CD8-positive, alpha-beta memory T cell (primary cell): Measurements from ENCODE around the gene ANKRD13D. TPM values are rescaled to one million over a fixed set of nuclear protein-coding genes. Genes with fewer than 3 reads are reported as not detected.

Experiments used
- CTCF ChIA-PET: fragments of 350-600 bp; sonication (Branson Sonifier 250); formaldehyde crosslinking; loops from one replicate; lab custom pipeline; 2021; ENCODE audit warnings: antibody characterized with exemption; lab: Charles Lee
- POLR2A ChIA-PET: fragments of 350-600 bp; sonication (Branson Sonifier 250); formaldehyde crosslinking; loops from one replicate; lab custom pipeline; 2021; ENCODE audit warnings: antibody characterized with exemption; lab: Charles Lee
- DNase-seq, 5 donors: peaks; one replicate each; pipeline versions ENCODE4 v3.0.0 to v3.0.0-alpha.2; 2020 to 2022; ENCODE audit warnings: mixed read lengths in 1 of 5
- H3K27ac ChIP-seq: one replicate; pipeline ENCODE4 v1.7.0; 2013; ENCODE audit warnings: low read depth, mild to moderate bottlenecking, low read length, moderate library complexity
- H3K27me3 ChIP-seq: 2 replicates; pipeline ENCODE4 v1.7.0; 2013; ENCODE audit warnings: low read length, mild to moderate bottlenecking; ENCODE audit not compliant: insufficient read depth, poor library complexity, severe bottlenecking
- H3K36me3 ChIP-seq: 2 replicates; pipeline ENCODE4 v1.7.0; 2013; ENCODE audit warnings: mild to moderate bottlenecking, low read length, moderate library complexity; ENCODE audit not compliant: insufficient read depth
- H3K4me1 ChIP-seq: 2 replicates; pipeline ENCODE4 v1.7.0; 2013; ENCODE audit warnings: mild to moderate bottlenecking, low read length, moderate library complexity; ENCODE audit not compliant: insufficient read depth
- H3K4me3 ChIP-seq: 2 replicates; pipeline ENCODE4 v1.7.0; 2013; ENCODE audit warnings: mild to moderate bottlenecking, low read length
- H3K9me3 ChIP-seq: 2 replicates; pipeline ENCODE4 v1.7.0; 2013; ENCODE audit warnings: mild to moderate bottlenecking, low read length
- H3K27ac Mint-ChIP-seq, 8 donors: one replicate each; pipeline ENCODE4 v1.8.0; 2020 to 2021; ENCODE audit warnings: mixed read lengths in 8 of 8, mild to moderate bottlenecking in 6 of 8, inconsistent platforms in 3 of 8, moderate library complexity in 3 of 8
- H3K27me3 Mint-ChIP-seq, 2 donors: one replicate each; pipeline ENCODE4 v1.8.0; 2020 to 2021; ENCODE audit warnings: mixed read lengths in 2 of 2, mild to moderate bottlenecking in 1 of 2, moderate library complexity in 1 of 2
- H3K36me3 Mint-ChIP-seq, 3 donors: one replicate each; pipeline ENCODE4 v1.8.0; 2020 to 2021; ENCODE audit warnings: mixed read lengths in 3 of 3, inconsistent platforms in 1 of 3, mild to moderate bottlenecking in 1 of 3
- H3K4me1 Mint-ChIP-seq, 3 donors: one replicate each; pipeline ENCODE4 v1.8.0; 2020 to 2021; ENCODE audit warnings: mixed read lengths in 3 of 3, inconsistent platforms in 1 of 3, mild to moderate bottlenecking in 1 of 3
- H3K4me3 Mint-ChIP-seq, 7 donors: one replicate each; pipeline ENCODE4 v1.8.0; 2020 to 2021; ENCODE audit warnings: mixed read lengths in 7 of 7, mild to moderate bottlenecking in 6 of 7, moderate library complexity in 4 of 7, inconsistent platforms in 2 of 7
- H3K9me3 Mint-ChIP-seq, 5 donors: one replicate each; pipeline ENCODE4 v1.8.0; 2020 to 2022; ENCODE audit warnings: mixed read lengths in 5 of 5, mild to moderate bottlenecking in 3 of 5, moderate library complexity in 2 of 5, inconsistent platforms in 1 of 5
- polyA plus RNA-seq: library from polyadenylated mRNA; unstranded; fragments of 300-500 nt; fragmentation: Illumina TruSeq; gene quantifications from one replicate; pipeline ENCODE4 v1.2.3, GENCODE V29; 2021
- total RNA-seq, 2 experiments: library from RNA; stranded (reverse); gene quantifications; one replicate each; pipeline ENCODE4 v1.2.3, GENCODE V29; 2021

Gene ANKRD13D
- total RNA-seq = 10 to 100 TPM; 84.9 to 90.1 TPM
- polyA plus RNA-seq = 23.9 TPM

DNA sequence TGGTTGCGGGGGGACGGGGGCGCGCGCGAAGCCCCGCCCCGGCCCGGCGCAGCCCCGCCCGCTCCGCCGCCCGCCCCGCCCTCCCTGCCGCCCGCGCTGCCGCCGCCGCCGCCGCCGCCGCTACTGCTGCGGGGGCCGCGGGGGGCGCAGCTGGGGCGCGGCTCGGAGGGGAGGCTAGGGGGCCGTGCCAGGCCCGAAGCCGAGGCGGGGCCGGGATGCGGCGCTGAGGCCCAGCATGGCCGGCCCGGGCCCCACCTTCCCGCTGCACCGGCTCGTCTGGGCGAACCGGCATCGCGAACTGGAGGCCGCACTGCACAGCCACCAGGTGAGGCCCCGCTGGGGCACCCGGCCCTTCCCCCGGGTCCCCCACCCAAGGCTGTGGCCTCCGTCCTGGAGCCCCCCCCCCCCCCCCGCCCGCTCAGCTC is at the start of gene ANKRD13D:
Gene ANKRD13D, plus strand, starts transcription at position 78 of the 425 bp plus-strand sequence. Its CDS starts 158 bp downstream, at position 236.
- no peaks in the 10 kb centered on the region for H3K9me3 Mint-ChIP-seq
- Histone ChIP-seq H3K36me3 (peaks cover 13% of the 10 kb centered on the region), H3K9me3 (no peaks in the 10 kb centered on the region), H3K4me1 (peaks cover 77% of the 10 kb centered on the region), H3K4me3 (peak within 1 kb of the TSS; percentile 92), H3K27ac (peak within 1 kb of the TSS; percentile 88), H3K27me3 (no peaks in the 10 kb centered on the region)
- H3K4me1 Mint-ChIP-seq = peaks cover 56 to 78% (median 56%) of the 10 kb centered on the region in 3 donors
- ChIA-PET POLR2A (interaction anchor here (0.6 to 15.0 kb wide), 11 partner anchors 14 to 113 kb away, joined by 3 to 283 read pairs (median 6); partner anchors contain the start of genes GRK2, POLD4, PPP1CA and SSH3), CTCF (interaction anchor here (0.7 to 9.5 kb wide), 15 partner anchors 9 to 175 kb away, joined by 3 to 114 read pairs (median 5); partner anchors contain the start of genes GRK2, PPP1CA and PTPRCAP)
- peak within 1 kb of the TSS; percentile 86 to 100 (median 99) for H3K27ac Mint-ChIP-seq
- peak within 1 kb of the TSS; percentile 86 to 95 (median 88) for H3K4me3 Mint-ChIP-seq
- peaks cover 0 to 2% of the 10 kb centered on the region in 2 donors for H3K27me3 Mint-ChIP-seq
- peaks cover 3 to 67% (median 11%) of the 10 kb centered on the region in 3 donors for H3K36me3 Mint-ChIP-seq
- peak in 1 of 5 donors; percentile 56 for DNase-seq

DNA sequence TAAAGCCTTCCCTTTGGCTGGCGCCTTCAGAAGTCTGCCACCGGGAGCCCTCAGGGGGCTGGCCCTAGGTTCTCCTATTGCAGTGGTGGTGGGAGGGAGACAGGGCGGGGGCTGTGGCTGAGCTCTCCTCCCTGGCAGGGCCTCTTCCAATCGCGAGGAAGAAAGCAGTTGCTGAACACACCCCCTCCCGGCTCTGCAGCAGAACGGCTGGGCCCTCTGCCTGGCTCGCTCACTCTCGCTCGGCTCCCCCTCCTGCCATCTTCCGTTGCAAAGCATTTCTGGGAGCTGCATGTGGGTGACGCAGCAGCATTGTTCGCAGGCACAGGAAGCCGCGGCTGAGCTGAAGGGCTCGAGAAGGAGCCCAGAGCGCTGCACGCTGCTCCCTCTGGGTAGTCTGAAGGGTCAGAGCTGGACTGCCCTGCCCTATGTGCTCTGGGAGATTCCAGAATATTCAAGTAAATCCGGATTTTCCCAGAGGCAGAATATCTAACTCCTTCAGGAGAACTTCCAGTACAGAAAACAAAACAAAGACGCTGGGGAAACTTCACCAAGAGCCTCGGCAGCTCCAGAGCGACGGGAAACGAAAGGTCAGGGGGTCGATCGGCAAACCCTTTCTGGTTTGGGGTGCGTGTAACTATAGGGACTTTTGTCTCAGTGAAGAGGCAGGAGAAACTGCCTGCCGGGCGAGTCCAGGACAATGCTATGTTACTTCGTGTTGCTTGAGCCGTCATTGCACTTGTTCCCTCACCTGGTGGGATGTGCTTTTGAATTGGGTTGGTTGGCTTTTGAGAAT is 49.1 kb upstream of the ANKRD13D start:
- H3K4me1 Mint-ChIP-seq = peaks cover 50 to 58% (median 57%) of the 10 kb centered on the region in 3 donors
- peaks cover 10 to 53% (median 11%) of the 10 kb centered on the region in 3 donors for H3K36me3 Mint-ChIP-seq
- H3K4me3 Mint-ChIP-seq = peak overlapping the region; percentile 94 to 100 (median 99)
- peaks cover 22% of the 10 kb centered on the region for H3K36me3 ChIP-seq
- peaks cover 0 to 4% of the 10 kb centered on the region in 2 donors for H3K27me3 Mint-ChIP-seq
- H3K27ac ChIP-seq = peak overlapping the region; percentile 99
- H3K4me1 ChIP-seq = peaks cover 48% of the 10 kb centered on the region
- peak overlapping the region; percentile 97 to 100 (median 99) for H3K27ac Mint-ChIP-seq
- peak; percentile 94 to 98 (median 97) for DNase-seq
- no peaks in the 10 kb centered on the region for H3K9me3 ChIP-seq
- H3K27me3 ChIP-seq = no peaks in the 10 kb centered on the region
- no peaks in the 10 kb centered on the region for H3K9me3 Mint-ChIP-seq
- ChIA-PET CTCF (interaction anchor here (0.8 to 1.9 kb wide), 13 partner anchors 10 to 229 kb away, joined by 3 to 12 read pairs (median 4); partner anchors contain the start of gene KDM2A), POLR2A (interaction anchor here (0.6 to 2.5 kb wide), 23 partner anchors 10 to 246 kb away, joined by 3 to 18 read pairs (median 6); partner anchors contain the start of genes ANKRD13D, CLCF1, GRK2 and KDM2A)
- H3K4me3 ChIP-seq = peak overlapping the region; percentile 98

GRCh38 chr11:67240576-67241389 is 48.3 kb upstream of the ANKRD13D start:
- H3K9me3 ChIP-seq = no peaks in the 10 kb centered on the region
- H3K4me1 Mint-ChIP-seq = peaks cover 56 to 66% (median 65%) of the 10 kb centered on the region in 3 donors
- peaks cover 0 to 5% of the 10 kb centered on the region in 2 donors for H3K27me3 Mint-ChIP-seq
- ChIA-PET POLR2A (interaction anchor here (0.5 to 2.5 kb wide), 16 partner anchors 13 to 245 kb away, joined by 3 to 18 read pairs (median 7); partner anchors contain the start of genes ANKRD13D, GRK2, KDM2A and POLD4), CTCF (interaction anchor here (0.8 to 1.9 kb wide), 9 partner anchors 21 to 228 kb away, joined by 3 to 12 read pairs (median 4); partner anchors contain the start of gene KDM2A)
- no peaks in the 10 kb centered on the region for H3K9me3 Mint-ChIP-seq
- H3K27me3 ChIP-seq = no peaks in the 10 kb centered on the region
- H3K36me3 ChIP-seq = peaks cover 30% of the 10 kb centered on the region
- peak; percentile 76 to 90 (median 83) for DNase-seq
- peaks cover 10 to 60% (median 15%) of the 10 kb centered on the region in 3 donors for H3K36me3 Mint-ChIP-seq
- H3K4me3 Mint-ChIP-seq = peak overlapping the region; percentile 94 to 100 (median 99)
- peak overlapping the region; percentile 99 for H3K27ac ChIP-seq
- peak overlapping the region; percentile 97 to 100 (median 99) for H3K27ac Mint-ChIP-seq
- peaks cover 48% of the 10 kb centered on the region for H3K4me1 ChIP-seq
- H3K4me3 ChIP-seq = peak overlapping the region; percentile 98

GRCh38 chr11:67242548-67242947 is 46.6 kb upstream of the ANKRD13D start:
- no peaks in the 10 kb centered on the region for H3K9me3 ChIP-seq
- H3K36me3 Mint-ChIP-seq = peaks cover 10 to 69% (median 24%) of the 10 kb centered on the region in 3 donors
- peak overlapping the region; percentile 22 for H3K4me3 ChIP-seq
- no peaks in the 10 kb centered on the region for H3K27me3 ChIP-seq
- no peak overlapping the region for H3K27ac ChIP-seq
- H3K4me1 Mint-ChIP-seq = peaks cover 57 to 74% (median 71%) of the 10 kb centered on the region in 3 donors
- DNase-seq = no peak
- H3K4me1 ChIP-seq = peaks cover 48% of the 10 kb centered on the region
- H3K9me3 Mint-ChIP-seq = no peaks in the 10 kb centered on the region
- peak overlapping the region; percentile 94 to 100 (median 99) for H3K4me3 Mint-ChIP-seq
- POLR2A ChIA-PET = no interaction called here
- H3K36me3 ChIP-seq = peaks cover 42% of the 10 kb centered on the region
- CTCF ChIA-PET = no interaction called here
- peak overlapping the region; percentile 90 to 100 (median 98) for H3K27ac Mint-ChIP-seq
- peaks cover 0 to 5% of the 10 kb centered on the region in 2 donors for H3K27me3 Mint-ChIP-seq

GRCh38 chr11:67243051-67243450 is 46.1 kb upstream of the ANKRD13D start:
- ChIA-PET POLR2A (interaction anchor here (0.6 kb wide), 1 partner anchor 125 kb away, joined by 10 read pairs; no protein-coding TSS in a partner anchor), CTCF (no interaction called here)
- no peak overlapping the region for H3K27ac ChIP-seq
- H3K27me3 Mint-ChIP-seq = peaks cover 0 to 5% of the 10 kb centered on the region in 2 donors
- H3K9me3 ChIP-seq = no peaks in the 10 kb centered on the region
- H3K36me3 ChIP-seq = peaks cover 47% of the 10 kb centered on the region
- peaks cover 48% of the 10 kb centered on the region for H3K4me1 ChIP-seq
- no peak for DNase-seq
- H3K4me3 Mint-ChIP-seq = peak overlapping the region; percentile 24 to 100 (median 99)
- peak overlapping the region; percentile 22 for H3K4me3 ChIP-seq
- peak overlapping the region; percentile 90 to 100 (median 98) for H3K27ac Mint-ChIP-seq
- H3K9me3 Mint-ChIP-seq = no peaks in the 10 kb centered on the region
- H3K27me3 ChIP-seq = no peaks in the 10 kb centered on the region
- peaks cover 13 to 74% (median 27%) of the 10 kb centered on the region in 3 donors for H3K36me3 Mint-ChIP-seq
- H3K4me1 Mint-ChIP-seq = peaks cover 57 to 76% (median 71%) of the 10 kb centered on the region in 3 donors

DNA sequence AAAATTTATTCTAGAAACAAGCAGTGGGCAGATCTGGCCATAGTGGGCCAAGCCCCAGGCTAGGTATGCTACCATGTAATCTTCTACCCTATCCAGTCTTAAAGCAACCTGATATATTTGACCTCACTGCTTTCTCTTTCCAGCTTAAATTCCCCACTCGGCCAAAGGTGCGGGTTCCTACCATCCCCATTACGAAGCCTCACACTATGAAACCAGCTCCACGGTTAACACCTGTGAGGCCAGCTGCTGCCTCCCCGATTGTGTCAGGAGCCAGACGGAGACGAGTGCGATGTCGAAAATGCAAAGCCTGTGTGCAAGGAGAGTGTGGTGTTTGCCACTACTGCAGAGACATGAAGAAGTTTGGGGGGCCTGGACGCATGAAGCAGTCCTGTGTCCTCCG is 44.1 kb upstream of the ANKRD13D start:
- ChIA-PET POLR2A (no interaction called here), CTCF (no interaction called here)
- Histone ChIP-seq H3K4me3 (no peak overlapping the region), H3K27me3 (no peaks in the 10 kb centered on the region), H3K9me3 (no peaks in the 10 kb centered on the region), H3K27ac (no peak overlapping the region), H3K36me3 (peaks cover 67% of the 10 kb centered on the region), H3K4me1 (peaks cover 32% of the 10 kb centered on the region)
- H3K9me3 Mint-ChIP-seq = no peaks in the 10 kb centered on the region
- H3K4me3 Mint-ChIP-seq = peak overlapping the region in 3 of 7 donors; percentile 8 to 12 (median 10)
- H3K27me3 Mint-ChIP-seq = peaks cover 0 to 5% of the 10 kb centered on the region in 2 donors
- DNase-seq = no peak
- H3K36me3 Mint-ChIP-seq = peaks cover 15 to 92% (median 41%) of the 10 kb centered on the region in 3 donors
- H3K4me1 Mint-ChIP-seq = peaks cover 39 to 65% (median 62%) of the 10 kb centered on the region in 3 donors
- peak overlapping the region in 6 of 8 donors; percentile 15 to 98 (median 44) for H3K27ac Mint-ChIP-seq
